WI38 (cell line): ENCODE measurements around the gene NUMA1.

Experiments used
- H3K4me3 ChIP-seq: 2 replicates; pipeline ENCODE4 v1.5.1; 2011; ENCODE audit warnings: low read depth, mild to moderate bottlenecking, control low read depth, low read length
- CTCF ChIP-seq: IDR thresholded peaks from 2 replicates; pipeline ENCODE4 v1.5.1; 2012; ENCODE audit warnings: low read depth, mild to moderate bottlenecking, control low read depth, low read length

NUMA1 gene

GRCh38 chr11:72040491-72041363 lies 39.6 kb downstream of the NUMA1 start:
- H3K4me3 ChIP-seq, result peak overlapping the region; percentile 79

GRCh38 chr11:72039856-72040401 lies 40.4 kb downstream of the NUMA1 start:
- peak overlapping the region; percentile 79 for H3K4me3 ChIP-seq
- TF ChIP-seq CTCF, result no peak

More at GRCh38 chr11:72040491-72041363, 39.6 kb downstream of the NUMA1 start:
- TF ChIP-seq CTCF, result no peak

GRCh38 chr11:72039031-72039855 lies 41.1 kb downstream of the NUMA1 start:
- TF ChIP-seq CTCF, result no peak

GRCh38 chr11:72038491-72038890 lies 41.9 kb downstream of the NUMA1 start:
- peak overlapping the region; percentile 79 for H3K4me3 ChIP-seq
- TF ChIP-seq CTCF, result no peak

More at GRCh38 chr11:72039031-72039855, 41.1 kb downstream of the NUMA1 start:
- peak overlapping the region; percentile 79 for H3K4me3 ChIP-seq

GRCh38 chr11:72037554-72038311 lies 42.6 kb downstream of the NUMA1 start:
- no peak for TF ChIP-seq CTCF
- peak overlapping the region; percentile 79 for H3K4me3 ChIP-seq

- no peak for TF ChIP-seq CTCF
- H3K4me3 ChIP-seq, result no peak overlapping the region
These were observed 43.7 kb downstream of the NUMA1 start for GRCh38 chr11:72036687-72037086.
